Stimulated activated CD4-positive, alpha-beta T cell treated with anti-CD3 and anti-CD28 coated beads, Interleukin-12 subunit alpha, Interleukin-12 subunit beta, amount 100 ng/mL, for 24 hours (primary cell): ENCODE results near the gene SPRED1.
"Not testable (repeated sequence)": the region's sequence is repeated elsewhere in the genome, so short reads cannot be mapped to it uniquely, and the experiment has no call there.

Source experiments
- DNase-seq, 2 experiments: peaks; one replicate each; pipeline ENCODE4 v3.0.0-alpha.2; 2020; ENCODE audit warnings: low read depth in 2 of 2

SPRED1 gene

GRCh38 chr15:38231436-38231835, 21.2 kb upstream of the SPRED1 start:
- DNase-seq: no peak

- DNase-seq: not testable (repeated sequence)
Measured at GRCh38 chr15:38237021-38237420, 15.6 kb upstream of the SPRED1 start.

- no peak for DNase-seq
Measured at GRCh38 chr15:38238311-38238710, 14.3 kb upstream of the SPRED1 start.

- no peak for DNase-seq
Measured at GRCh38 chr15:38242055-38242454, 10.6 kb upstream of the SPRED1 start.

GRCh38 chr15:38243278-38244055, 9.2 kb upstream of the SPRED1 start:
- no peak for DNase-seq

- no peak for DNase-seq
Measured at GRCh38 chr15:38247336-38247735, 5.3 kb upstream of the SPRED1 start.

GRCh38 chr15:38253351-38253781, 730 bp downstream of the SPRED1 start:
- DNase-seq: no peak

GRCh38 chr15:38254051-38254883, 1.6 kb downstream of the SPRED1 start:
- no peak for DNase-seq

- DNase-seq: no peak
Measured at GRCh38 chr15:38255690-38256089, 3.1 kb downstream of the SPRED1 start.

GRCh38 chr15:38257676-38258075, 5.0 kb downstream of the SPRED1 start:
- no peak for DNase-seq

- DNase-seq: no peak
Measured at GRCh38 chr15:38259134-38259533, 6.5 kb downstream of the SPRED1 start.

- no peak for DNase-seq
Measured at GRCh38 chr15:38260077-38260476, 7.4 kb downstream of the SPRED1 start.

GRCh38 chr15:38263251-38263650, 10.6 kb downstream of the SPRED1 start:
- DNase-seq: no peak

- DNase-seq: no peak
Measured at GRCh38 chr15:38263996-38264395, 11.4 kb downstream of the SPRED1 start.

GRCh38 chr15:38266247-38266986, 13.8 kb downstream of the SPRED1 start:
- no peak for DNase-seq

GRCh38 chr15:38267421-38268022, 14.9 kb downstream of the SPRED1 start:
- no peak for DNase-seq

GRCh38 chr15:38271144-38271543, 18.5 kb downstream of the SPRED1 start:
- no peak for DNase-seq

GRCh38 chr15:38271895-38272294, 19.3 kb downstream of the SPRED1 start:
- DNase-seq: no peak

GRCh38 chr15:38272431-38272830, 19.8 kb downstream of the SPRED1 start:
- not testable (repeated sequence) for DNase-seq

- no peak for DNase-seq
Measured at GRCh38 chr15:38274135-38274534, 21.5 kb downstream of the SPRED1 start.

GRCh38 chr15:38275959-38276358, 23.3 kb downstream of the SPRED1 start:
- no peak for DNase-seq

GRCh38 chr15:38277281-38277680, 24.6 kb downstream of the SPRED1 start:
- not testable (repeated sequence) for DNase-seq
